MCF 10A (cell line): ENCODE results near the gene XRCC3. TPM values are rescaled to one million over a fixed set of nuclear protein-coding genes. Genes with fewer than 3 reads are reported as not detected.

Source experiments
- BruUV-seq: library from RNA; stranded (reverse); fragments of 400-500 nt; replicated peaks from 2 replicates; lab custom pipeline; 2021; lab: Mats Ljungman, UMichigan
- CTCF ChIA-PET: fragments of 300-600 bp; sonication (Branson Sonifier 250); formaldehyde crosslinking; extraction: SDS; loops from one replicate; lab custom pipeline; 2021; ENCODE audit warnings: antibody characterized with exemption, inconsistent platforms; lab: Yijun Ruan, JAX
- POLR2A ChIA-PET: fragments of 300-600, 350-650 bp; sonication (Branson Sonifier 250); formaldehyde crosslinking; extraction: SDS; loops from one replicate; lab custom pipeline; 2020; ENCODE audit warnings: antibody characterized with exemption, inconsistent platforms; lab: Yijun Ruan, JAX
- DNase-seq: peaks from one replicate; pipeline ENCODE4 v3.0.0-alpha.2; 2018; ENCODE audit not compliant: unreplicated experiment
- H3K27ac Mint-ChIP-seq: one replicate; pipeline ENCODE4 v1.8.0; 2022; ENCODE audit warnings: mild to moderate bottlenecking, low read depth, mixed read lengths; ENCODE audit not compliant: unreplicated experiment
- H3K27me3 Mint-ChIP-seq: one replicate; pipeline ENCODE4 v1.8.0; 2022; ENCODE audit warnings: mixed read lengths; ENCODE audit not compliant: insufficient read depth, unreplicated experiment
- H3K36me3 Mint-ChIP-seq: one replicate; pipeline ENCODE4 v1.8.0; 2022; ENCODE audit warnings: mild to moderate bottlenecking, moderate library complexity, mixed read lengths; ENCODE audit not compliant: insufficient read depth, unreplicated experiment
- H3K4me1 Mint-ChIP-seq: one replicate; pipeline ENCODE4 v1.8.0; 2022; ENCODE audit warnings: mixed read lengths; ENCODE audit not compliant: insufficient read depth, unreplicated experiment
- H3K4me3 Mint-ChIP-seq: one replicate; pipeline ENCODE4 v1.8.0; 2022; ENCODE audit warnings: mild to moderate bottlenecking, moderate library complexity, mixed read lengths; ENCODE audit not compliant: unreplicated experiment
- H3K9me3 Mint-ChIP-seq: one replicate; pipeline ENCODE4 v1.8.0; 2022; ENCODE audit warnings: mixed read lengths; ENCODE audit not compliant: unreplicated experiment
- CTCF ChIP-seq: fragments of 200-600 bp; IDR thresholded peaks from one replicate; pipeline ENCODE4 v1.8.0; 2022; ENCODE audit warnings: antibody characterized with exemption, mild to moderate bottlenecking; ENCODE audit not compliant: unreplicated experiment
- intact Hi-C: fragments of 100-400 bp; cut with micrococcal nuclease; formaldehyde crosslinking; loops from 2 replicates; pipeline ENCODE4 v1.14.1; 2022
- total RNA-seq: library from RNA; stranded (reverse); gene quantifications from 2 replicates; pipeline ENCODE4 v1.2.3, GENCODE V29; 2022

The XRCC3 gene
- total RNA-seq, 1 experiment from 2014 or later, result 17.5 TPM

GRCh38 chr14:103723748-103724081, 8.5 kb upstream of the XRCC3 start:
- Mint-ChIP-seq H3K36me3 (peaks cover 18% of the 10 kb centered on the region), H3K27me3 (no peaks in the 10 kb centered on the region), H3K4me3 (no peak overlapping the region), H3K27ac (peak overlapping the region; percentile 63), H3K4me1 (peaks cover 17% of the 10 kb centered on the region), H3K9me3 (no peaks in the 10 kb centered on the region)
- POLR2A ChIA-PET, result no interaction called here
- no peak for DNase-seq
- BruUV-seq, result no TSS peak
- intact Hi-C loops, result no loop called here
- CTCF ChIA-PET, result interaction anchor here (0.5 kb wide), 1 partner anchor 1296 kb away, joined by 7 read pairs; no protein-coding TSS in a partner anchor
- no peak for TF ChIP-seq CTCF

GRCh38 chr14:103721334-103722120, 6.3 kb upstream of the XRCC3 start:
- no peaks in the 10 kb centered on the region for H3K27me3 Mint-ChIP-seq
- peaks cover 16% of the 10 kb centered on the region for H3K36me3 Mint-ChIP-seq
- H3K4me1 Mint-ChIP-seq, result peaks cover 31% of the 10 kb centered on the region
- DNase-seq, result peak; percentile 89
- intact Hi-C loops, result no loop called here
- TF ChIP-seq CTCF, result no peak
- H3K27ac Mint-ChIP-seq, result peak overlapping the region; percentile 72
- CTCF ChIA-PET, result interaction anchor here (0.6 to 0.9 kb wide), 4 partner anchors 85 to 990 kb away, joined by 3 to 4 read pairs (median 3); no protein-coding TSS in a partner anchor
- no TSS peak for BruUV-seq
- peak overlapping the region; percentile 50 for H3K4me3 Mint-ChIP-seq
- POLR2A ChIA-PET, result interaction anchor here (0.7 to 1.6 kb wide), 2 partner anchors 12 to 343 kb away, joined by 3 to 6 read pairs; no protein-coding TSS in a partner anchor
- H3K9me3 Mint-ChIP-seq, result no peaks in the 10 kb centered on the region

GRCh38 chr14:103719751-103720150, 4.5 kb upstream of the XRCC3 start:
- no TSS peak for BruUV-seq
- Mint-ChIP-seq H3K27me3 (no peaks in the 10 kb centered on the region), H3K27ac (no peak overlapping the region), H3K4me3 (no peak overlapping the region), H3K36me3 (peaks cover 7% of the 10 kb centered on the region), H3K9me3 (no peaks in the 10 kb centered on the region), H3K4me1 (peaks cover 37% of the 10 kb centered on the region)
- no peak for TF ChIP-seq CTCF
- CTCF ChIA-PET, result interaction anchor here (0.5 to 0.6 kb wide), 2 partner anchors 136 to 201 kb away, joined by 3 read pairs; no protein-coding TSS in a partner anchor
- POLR2A ChIA-PET, result no interaction called here
- no peak for DNase-seq
- intact Hi-C loops, result loop anchor here (10.0 kb wide), 2 partner anchors 95 to 145 kb away; partner anchors contain the start of gene KLC1

- H3K27ac Mint-ChIP-seq, result no peak overlapping the region
- POLR2A ChIA-PET, result interaction anchor here (2.5 kb wide), 1 partner anchor 161 kb away, joined by 6 read pairs; no protein-coding TSS in a partner anchor
- BruUV-seq, result no TSS peak
- H3K9me3 Mint-ChIP-seq, result no peaks in the 10 kb centered on the region
- no peak for TF ChIP-seq CTCF
- CTCF ChIA-PET, result interaction anchor here (0.6 to 0.8 kb wide), 4 partner anchors 110 to 962 kb away, joined by 3 to 7 read pairs (median 3); no protein-coding TSS in a partner anchor
- H3K36me3 Mint-ChIP-seq, result peaks cover 7% of the 10 kb centered on the region
- H3K4me3 Mint-ChIP-seq, result no peak overlapping the region
- no peaks in the 10 kb centered on the region for H3K27me3 Mint-ChIP-seq
- intact Hi-C loops, result loop anchor here (10.0 kb wide), 2 partner anchors 94 to 144 kb away; partner anchors contain the start of gene KLC1
- DNase-seq, result no peak
- H3K4me1 Mint-ChIP-seq, result peaks cover 37% of the 10 kb centered on the region
These were observed 3.3 kb upstream of the XRCC3 start for GRCh38 chr14:103718572-103718971.
